ENCODE measurements around the gene SLC12A9.
A peak's percentile ranks its signal among the peaks of the same experiment; 100 is the strongest.

The SLC12A9 gene

DNA sequence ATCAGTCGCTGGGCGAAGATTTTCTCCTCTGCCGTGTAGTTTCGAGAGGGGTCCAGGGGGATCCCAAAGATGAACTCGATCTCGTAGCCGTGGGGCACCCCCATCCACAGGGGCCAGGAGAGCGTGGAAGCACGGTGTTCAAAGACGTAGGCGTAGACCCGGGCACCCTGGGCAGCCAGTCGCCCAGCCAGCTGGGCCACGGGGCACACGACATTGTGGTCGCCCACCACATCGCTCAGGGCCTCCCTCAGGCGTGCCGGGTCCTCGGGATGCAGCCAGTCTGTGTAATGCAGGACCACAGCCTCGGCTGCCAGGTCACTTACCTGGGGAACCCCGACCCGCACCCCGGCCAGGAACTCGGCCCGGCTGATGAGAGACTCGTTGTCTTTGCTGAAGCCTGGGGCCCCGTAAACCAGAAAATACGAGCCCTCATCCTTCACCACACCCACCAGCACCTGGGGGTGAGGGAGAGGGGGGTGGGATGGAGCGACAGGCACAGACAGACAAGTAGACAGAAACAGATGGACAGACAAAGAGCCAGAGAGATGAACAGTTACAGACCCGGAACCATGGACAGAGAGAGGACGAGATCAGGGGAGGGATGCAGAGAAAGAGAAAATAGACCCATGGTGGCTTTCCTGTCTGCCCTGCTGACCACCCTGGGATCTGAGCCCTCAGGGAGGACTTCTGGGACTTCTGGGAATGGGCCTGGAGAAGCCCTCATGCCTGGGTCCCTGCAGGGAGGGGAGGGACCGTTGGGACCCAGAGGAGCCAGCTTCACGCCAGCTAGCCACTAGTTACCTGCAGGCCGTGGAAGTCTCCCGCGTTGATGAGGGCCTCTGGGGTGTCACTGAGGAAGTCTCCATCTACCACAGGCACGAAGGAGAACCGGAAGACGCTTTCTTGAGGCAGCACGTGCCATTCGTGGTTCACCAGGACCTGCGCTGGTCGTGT is 40.1 kb downstream of the SLC12A9 start:
- H3K27me3 ChIP-seq (ENCODE audit: control insufficient read depth, insufficient read depth, low read length): peaks cover 8% of the 10 kb centered on the region
- peaks cover 7% of the 10 kb centered on the region for H3K36me3 ChIP-seq (ENCODE audit: control insufficient read depth, insufficient read depth, low read length)
- no peak for DNase-seq (ENCODE audit: low read depth, low spot score)
- no peaks in the 10 kb centered on the region for H3K9me3 ChIP-seq (ENCODE audit: control insufficient read depth, insufficient read depth, low read length)
- no peak overlapping the region for H3K27ac ChIP-seq (ENCODE audit: low read length)
- H3K4me3 ChIP-seq (ENCODE audit: low read length): no peak overlapping the region
- peaks cover 5% of the 10 kb centered on the region; the same call in 1 of the 2 replicates for H3K4me1 ChIP-seq (ENCODE audit: control insufficient read depth, insufficient read depth, low read length)
- WGBS (ENCODE audit: insufficient coverage, insufficient read length): no CpG with 5 or more reads among the region's 44 CpGs

DNA sequence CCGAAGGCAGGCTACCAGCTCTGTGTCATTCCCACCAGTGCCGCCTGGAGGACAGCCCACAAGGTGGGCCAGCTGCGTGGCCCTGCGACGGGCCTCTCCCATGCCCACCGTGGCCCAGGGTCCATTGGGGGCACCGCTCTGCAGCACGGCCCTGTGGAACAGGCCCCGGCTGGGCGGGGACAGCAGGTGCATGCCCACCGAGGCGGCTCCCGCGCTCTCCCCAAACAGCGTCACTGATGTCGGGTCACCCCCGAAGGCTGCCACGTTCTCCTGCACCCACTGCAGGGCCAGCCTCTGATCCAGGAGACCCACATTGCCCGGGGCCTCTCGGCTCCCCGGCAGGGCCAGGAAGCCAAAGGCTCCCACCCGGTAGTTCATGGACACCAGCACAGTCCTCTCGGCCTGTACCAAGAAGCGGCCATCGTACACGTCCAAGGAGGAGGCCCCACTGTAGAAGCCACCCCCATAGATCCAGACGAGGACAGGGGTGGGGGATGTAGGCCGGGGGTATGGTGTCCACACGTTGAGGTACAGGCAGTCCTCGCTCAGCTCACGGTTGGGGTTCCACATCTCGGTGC is 40.9 kb downstream of the SLC12A9 start:
- Histone ChIP-seq H3K4me1 (ENCODE audit: control insufficient read depth, insufficient read depth, low read length) (peaks cover 5% of the 10 kb centered on the region; the same call in 1 of the 2 replicates), H3K9me3 (ENCODE audit: control insufficient read depth, insufficient read depth, low read length) (no peaks in the 10 kb centered on the region), H3K36me3 (ENCODE audit: control insufficient read depth, insufficient read depth, low read length) (no peaks in the 10 kb centered on the region; the same call in 1 of the 2 replicates), H3K27me3 (ENCODE audit: control insufficient read depth, insufficient read depth, low read length) (peaks cover 8% of the 10 kb centered on the region), H3K4me3 (ENCODE audit: low read length) (no peak overlapping the region), H3K27ac (ENCODE audit: low read length) (no peak overlapping the region)
- WGBS (ENCODE audit: insufficient coverage, insufficient read length): no CpG with 5 or more reads among the region's 32 CpGs
- DNase-seq (ENCODE audit: low read depth, low spot score): no peak

- DNase-seq (ENCODE audit: low read depth, low spot score): no peak
- no CpG with 5 or more reads among the region's 40 CpGs for WGBS (ENCODE audit: insufficient coverage, insufficient read length)
- H3K27ac ChIP-seq (ENCODE audit: low read length): no peak overlapping the region
- H3K4me1 ChIP-seq (ENCODE audit: control insufficient read depth, insufficient read depth, low read length): peaks cover 5% of the 10 kb centered on the region; the same call in 1 of the 2 replicates
- H3K27me3 ChIP-seq (ENCODE audit: control insufficient read depth, insufficient read depth, low read length): peaks cover 8% of the 10 kb centered on the region
- no peaks in the 10 kb centered on the region for H3K9me3 ChIP-seq (ENCODE audit: control insufficient read depth, insufficient read depth, low read length)
- H3K36me3 ChIP-seq (ENCODE audit: control insufficient read depth, insufficient read depth, low read length): no peaks in the 10 kb centered on the region
- H3K4me3 ChIP-seq (ENCODE audit: low read length): peak overlapping the region; percentile 10; the same call in 1 of the 2 replicates
Measured at GRCh38 chr7:100893910-100894721, 41.6 kb downstream of the SLC12A9 start.

DNA sequence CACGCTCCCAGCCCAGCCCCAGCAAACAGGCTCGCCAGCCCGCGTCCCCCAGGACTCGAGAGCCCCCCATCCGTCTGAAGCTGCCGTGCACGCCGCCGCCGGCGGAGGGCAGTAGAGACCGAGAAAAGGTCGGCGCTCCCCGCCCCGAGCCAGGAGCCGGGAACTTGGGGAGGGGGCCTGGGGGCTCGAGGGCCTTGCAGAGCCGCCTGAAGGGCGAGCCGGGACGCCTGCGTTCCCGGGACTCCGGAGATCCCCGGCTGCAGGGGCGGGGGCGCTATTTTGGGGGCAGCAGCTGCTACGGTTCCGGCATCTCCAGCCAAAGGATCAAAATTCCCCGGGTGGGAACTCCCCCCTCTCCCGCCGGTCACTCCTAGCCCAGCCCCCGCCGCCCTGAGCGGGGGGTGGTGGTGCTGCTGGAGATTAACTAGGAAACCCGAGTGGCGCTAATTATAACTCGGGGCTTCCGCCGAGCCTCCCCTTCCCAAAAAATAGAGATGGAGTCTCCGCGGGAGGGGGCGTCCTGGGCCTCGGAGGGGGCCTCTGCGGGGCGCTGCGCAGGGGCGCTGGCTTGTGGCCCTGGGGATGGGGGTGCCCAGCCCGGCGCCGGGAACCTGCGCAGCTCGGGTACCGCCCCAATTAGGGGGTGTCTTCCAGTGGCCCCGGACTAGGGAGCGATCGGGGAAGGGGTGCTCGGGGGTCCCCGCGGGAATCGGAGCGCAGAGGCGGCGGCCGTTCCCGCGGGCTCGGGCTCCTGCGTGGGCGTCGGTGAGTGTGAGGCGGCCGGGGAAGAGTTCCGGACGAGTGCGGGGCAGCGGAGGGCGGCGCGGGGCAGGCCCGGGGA is 42.6 kb downstream of the SLC12A9 start:
- Histone ChIP-seq H3K36me3 (ENCODE audit: control insufficient read depth, insufficient read depth, low read length) (no peaks in the 10 kb centered on the region), H3K9me3 (ENCODE audit: control insufficient read depth, insufficient read depth, low read length) (no peaks in the 10 kb centered on the region), H3K27me3 (ENCODE audit: control insufficient read depth, insufficient read depth, low read length) (peaks cover 8% of the 10 kb centered on the region), H3K4me1 (ENCODE audit: control insufficient read depth, insufficient read depth, low read length) (peaks cover 5% of the 10 kb centered on the region; the same call in 1 of the 2 replicates), H3K4me3 (ENCODE audit: low read length) (peak overlapping the region; percentile 40; the same call in 1 of the 2 replicates), H3K27ac (ENCODE audit: low read length) (no peak overlapping the region)
- no CpG with 5 or more reads among the region's 83 CpGs for WGBS (ENCODE audit: insufficient coverage, insufficient read length)
- DNase-seq (ENCODE audit: low read depth, low spot score): no peak

DNA sequence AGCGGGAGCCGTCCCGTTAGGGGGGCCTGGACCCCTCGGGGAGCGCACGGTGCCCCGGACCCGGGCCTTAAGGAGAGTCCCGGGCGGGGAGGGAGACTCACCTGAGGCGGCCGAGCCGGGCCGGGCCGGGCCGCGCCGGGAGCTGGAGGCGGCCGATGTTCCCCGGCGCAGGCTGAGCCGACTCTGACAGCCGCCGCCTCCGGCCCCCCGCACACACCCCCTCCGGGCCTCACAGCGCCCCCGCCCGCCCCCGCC is 43.1 kb downstream of the SLC12A9 start, which contains the start of gene ACHE:
Gene ACHE, minus strand, starts transcription at position 188 of the 255 bp plus-strand sequence. CDS start 1,656 bp downstream, outside the sequence.
- H3K9me3 ChIP-seq (ENCODE audit: control insufficient read depth, insufficient read depth, low read length): no peaks in the 10 kb centered on the region
- peaks cover 8% of the 10 kb centered on the region for H3K27me3 ChIP-seq (ENCODE audit: control insufficient read depth, insufficient read depth, low read length)
- H3K4me3 ChIP-seq (ENCODE audit: low read length): peak within 1 kb of the TSS; percentile 40; the same call in 1 of the 2 replicates
- H3K27ac ChIP-seq (ENCODE audit: low read length): no peak within 1 kb of the TSS
- H3K36me3 ChIP-seq (ENCODE audit: control insufficient read depth, insufficient read depth, low read length): no peaks in the 10 kb centered on the region
- peaks cover 5% of the 10 kb centered on the region; the same call in 1 of the 2 replicates for H3K4me1 ChIP-seq (ENCODE audit: control insufficient read depth, insufficient read depth, low read length)
- no CpG with 5 or more reads among the region's 32 CpGs for WGBS (ENCODE audit: insufficient coverage, insufficient read length)
- DNase-seq (ENCODE audit: low read depth, low spot score): no peak

- Histone ChIP-seq H3K4me1 (ENCODE audit: control insufficient read depth, insufficient read depth, low read length) (peaks cover 5% of the 10 kb centered on the region; the same call in 1 of the 2 replicates), H3K36me3 (ENCODE audit: control insufficient read depth, insufficient read depth, low read length) (no peaks in the 10 kb centered on the region), H3K27me3 (ENCODE audit: control insufficient read depth, insufficient read depth, low read length) (peaks cover 8% of the 10 kb centered on the region), H3K4me3 (ENCODE audit: low read length) (peak overlapping the region; percentile 14; the same call in 1 of the 2 replicates), H3K27ac (ENCODE audit: low read length) (no peak overlapping the region), H3K9me3 (ENCODE audit: control insufficient read depth, insufficient read depth, low read length) (no peaks in the 10 kb centered on the region)
- no CpG with 5 or more reads among the region's 54 CpGs for WGBS (ENCODE audit: insufficient coverage, insufficient read length)
- no peak for DNase-seq (ENCODE audit: low read depth, low spot score)
Measured at GRCh38 chr7:100895956-100896731, 43.6 kb downstream of the SLC12A9 start.

DNA sequence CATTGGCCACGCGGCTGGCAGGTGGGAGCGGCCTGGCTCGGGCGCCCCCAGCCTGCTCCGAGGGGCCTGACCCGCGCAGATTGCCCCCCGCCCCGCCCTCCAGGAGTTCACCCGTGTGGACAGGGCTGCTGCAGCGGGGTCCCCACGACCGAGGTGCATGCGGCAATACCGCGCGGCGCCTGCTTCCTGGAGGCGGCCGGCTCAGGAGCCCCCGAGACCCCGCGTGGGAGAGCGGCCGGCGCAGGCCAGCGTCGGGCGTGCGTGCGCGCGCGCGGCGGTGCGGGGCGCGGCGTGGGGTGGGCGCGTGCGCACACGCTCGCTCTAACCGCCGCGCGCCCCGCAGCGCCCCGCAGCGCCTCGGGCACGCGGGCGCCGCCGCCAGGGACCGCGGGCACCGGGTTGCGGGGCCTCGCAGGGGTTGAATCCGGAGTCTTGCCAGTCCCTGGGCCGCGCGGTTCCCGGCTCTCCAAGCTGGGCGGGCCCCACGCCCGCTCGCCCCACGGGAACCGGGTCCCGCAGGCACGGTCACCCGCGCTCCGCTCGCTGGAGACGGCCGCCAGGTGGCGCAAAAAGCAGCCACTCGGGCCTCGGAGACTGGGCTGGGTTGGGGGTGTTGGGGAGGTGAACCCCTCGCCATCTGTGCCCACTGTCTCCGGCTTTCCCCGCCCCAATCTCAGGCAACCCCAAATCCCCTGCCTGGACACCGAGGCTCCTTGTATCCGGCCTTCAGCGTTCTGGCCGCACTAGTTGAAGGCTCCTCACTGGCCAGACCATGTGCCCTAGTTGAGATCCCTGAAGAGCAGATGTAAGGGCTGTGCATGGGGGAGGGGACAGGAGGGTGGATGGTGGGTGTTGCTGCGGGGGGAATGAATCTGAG is 44.5 kb downstream of the SLC12A9 start:
- no CpG with 5 or more reads among the region's 95 CpGs for WGBS (ENCODE audit: insufficient coverage, insufficient read length)
- Histone ChIP-seq H3K9me3 (ENCODE audit: control insufficient read depth, insufficient read depth, low read length) (no peaks in the 10 kb centered on the region), H3K4me3 (ENCODE audit: low read length) (peak overlapping the region; percentile 20; the same call in 1 of the 2 replicates), H3K27me3 (ENCODE audit: control insufficient read depth, insufficient read depth, low read length) (peaks cover 8% of the 10 kb centered on the region), H3K27ac (ENCODE audit: low read length) (no peak overlapping the region), H3K4me1 (ENCODE audit: control insufficient read depth, insufficient read depth, low read length) (peaks cover 5% of the 10 kb centered on the region; the same call in 1 of the 2 replicates), H3K36me3 (ENCODE audit: control insufficient read depth, insufficient read depth, low read length) (no peaks in the 10 kb centered on the region)
- no peak for DNase-seq (ENCODE audit: low read depth, low spot score)

DNA sequence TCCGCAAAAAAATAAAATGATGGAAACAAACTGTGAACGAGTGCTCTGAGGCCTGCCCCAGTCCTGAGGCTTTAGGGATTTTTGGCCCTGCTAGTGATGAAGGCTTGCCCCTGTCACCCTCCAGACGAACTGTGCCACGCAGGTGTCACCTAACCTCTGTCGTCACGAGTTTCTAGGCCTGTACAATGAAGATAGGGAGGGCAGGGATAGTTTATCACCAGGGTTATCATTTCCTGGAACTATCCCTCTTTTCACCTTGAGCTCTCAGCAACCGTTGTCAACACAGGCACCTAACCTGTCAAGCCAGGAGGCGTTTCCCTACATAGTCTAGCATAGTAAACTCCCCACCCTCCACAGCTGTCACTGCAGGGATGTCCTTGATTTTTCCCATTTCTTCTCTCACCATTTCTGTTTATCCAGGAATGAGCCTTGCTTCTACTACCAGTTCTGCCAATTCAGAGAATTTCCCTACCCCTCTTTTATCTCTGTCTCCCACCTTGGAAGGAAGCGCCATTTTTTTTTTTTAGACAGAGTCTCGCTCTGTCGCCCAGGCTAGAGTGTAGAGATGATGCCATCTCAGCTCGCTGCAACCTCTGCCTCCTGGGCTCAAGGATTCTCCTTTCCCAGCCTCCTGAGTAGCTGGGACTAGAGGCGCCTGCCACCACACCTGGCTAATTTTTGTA is 45.4 kb downstream of the SLC12A9 start:
- no peak for DNase-seq (ENCODE audit: low read depth, low spot score)
- Histone ChIP-seq H3K36me3 (ENCODE audit: control insufficient read depth, insufficient read depth, low read length) (no peaks in the 10 kb centered on the region), H3K27me3 (ENCODE audit: control insufficient read depth, insufficient read depth, low read length) (peaks cover 8% of the 10 kb centered on the region), H3K4me1 (ENCODE audit: control insufficient read depth, insufficient read depth, low read length) (peaks cover 5% of the 10 kb centered on the region; the same call in 1 of the 2 replicates), H3K4me3 (ENCODE audit: low read length) (no peak overlapping the region), H3K9me3 (ENCODE audit: control insufficient read depth, insufficient read depth, low read length) (no peaks in the 10 kb centered on the region), H3K27ac (ENCODE audit: low read length) (no peak overlapping the region)
- no CpG with 5 or more reads among the region's 13 CpGs for WGBS (ENCODE audit: insufficient coverage, insufficient read length)
